Measurements from ENCODE around the gene CYP27A1.
"Not testable (repeated sequence)": the region's sequence is repeated elsewhere in the genome, so short reads cannot be mapped to it uniquely, and the experiment has no call there.

Gene CYP27A1

GRCh38 chr2:218756599-218757377 is 25.2 kb upstream of the CYP27A1 start:
- Histone ChIP-seq H4K20me1 (ENCODE audit: insufficient read depth, low read length) (no peaks in the 10 kb centered on the region), H3K4me2 (ENCODE audit: low read length) (no peak overlapping the region), H3K27me3 (ENCODE audit: insufficient read depth, low read length) (no peaks in the 10 kb centered on the region), H3F3A (ENCODE audit: insufficient read depth, low read length) (no peaks in the 10 kb centered on the region), H3K9me2 (ENCODE audit: low read depth, low read length) (no peaks in the 10 kb centered on the region), H3K79me2 (ENCODE audit: insufficient read depth, low read length) (no peaks in the 10 kb centered on the region), H3K36me3 (ENCODE audit: insufficient read depth, low read length) (peaks cover 56% of the 10 kb centered on the region), H3K4me3 (ENCODE audit: low read depth, low read length, poor library complexity, severe bottlenecking) (no peak overlapping the region), H3K9me3 (ENCODE audit: low read length) (no peaks in the 10 kb centered on the region), H2AFZ (ENCODE audit: low read length) (no peak overlapping the region), H3K4me1 (ENCODE audit: insufficient read depth, low read length, severe bottlenecking) (no peaks in the 10 kb centered on the region), H3K27ac (ENCODE audit: low read depth, low read length, poor library complexity, severe bottlenecking) (no peak overlapping the region), H3K9ac (ENCODE audit: low read length) (no peak overlapping the region)
- TF ChIP-seq CTCF (IDR thresholded peaks at IDR 0.05; ENCODE audit: low read length) (no peak), EZH2 (IDR thresholded peaks at IDR 0.05; ENCODE audit: borderline replicate concordance, low read length) (no peak)

GRCh38 chr2:218761795-218762194 is 20.2 kb upstream of the CYP27A1 start:
- H3F3A ChIP-seq (ENCODE audit: insufficient read depth, low read length), result no peaks in the 10 kb centered on the region
- TF ChIP-seq EZH2 (IDR thresholded peaks at IDR 0.05; ENCODE audit: borderline replicate concordance, low read length) (no peak), CTCF (IDR thresholded peaks at IDR 0.05; ENCODE audit: low read length) (no peak)
- no peak overlapping the region for H3K4me2 ChIP-seq (ENCODE audit: low read length)
- no peaks in the 10 kb centered on the region for H3K9me3 ChIP-seq (ENCODE audit: low read length)
- H2AFZ ChIP-seq (ENCODE audit: low read length), result no peak overlapping the region
- H3K79me2 ChIP-seq (ENCODE audit: insufficient read depth, low read length), result no peaks in the 10 kb centered on the region
- no peak overlapping the region for H3K9ac ChIP-seq (ENCODE audit: low read length)
- H3K27ac ChIP-seq (ENCODE audit: low read depth, low read length, poor library complexity, severe bottlenecking), result no peak overlapping the region
- no peaks in the 10 kb centered on the region for H3K27me3 ChIP-seq (ENCODE audit: insufficient read depth, low read length)
- H4K20me1 ChIP-seq (ENCODE audit: insufficient read depth, low read length), result no peaks in the 10 kb centered on the region
- H3K36me3 ChIP-seq (ENCODE audit: insufficient read depth, low read length), result 0 out of 2 replicates have a peak, but pooled peaks cover 9% of the 10 kb centered on the region
- H3K4me1 ChIP-seq (ENCODE audit: insufficient read depth, low read length, severe bottlenecking), result no peaks in the 10 kb centered on the region
- H3K9me2 ChIP-seq (ENCODE audit: low read depth, low read length), result no peaks in the 10 kb centered on the region
- H3K4me3 ChIP-seq (ENCODE audit: low read depth, low read length, poor library complexity, severe bottlenecking), result no peak overlapping the region

- H3K79me2 ChIP-seq (ENCODE audit: insufficient read depth, low read length); H3K36me3 ChIP-seq (ENCODE audit: insufficient read depth, low read length); H3F3A ChIP-seq (ENCODE audit: insufficient read depth, low read length); H4K20me1 ChIP-seq (ENCODE audit: insufficient read depth, low read length); H3K9me3 ChIP-seq (ENCODE audit: low read length); H3K4me2 ChIP-seq (ENCODE audit: low read length); H3K9ac ChIP-seq (ENCODE audit: low read length); H3K4me1 ChIP-seq (ENCODE audit: insufficient read depth, low read length, severe bottlenecking); H3K4me3 ChIP-seq (ENCODE audit: low read depth, low read length, poor library complexity, severe bottlenecking); H2AFZ ChIP-seq (ENCODE audit: low read length); H3K9me2 ChIP-seq (ENCODE audit: low read depth, low read length); H3K27me3 ChIP-seq (ENCODE audit: insufficient read depth, low read length); H3K27ac ChIP-seq (ENCODE audit: low read depth, low read length, poor library complexity, severe bottlenecking): not testable (repeated sequence)
Measured at GRCh38 chr2:218772759-218773158, 9.2 kb upstream of the CYP27A1 start.

GRCh38 chr2:218773881-218774280 is 8.1 kb upstream of the CYP27A1 start:
- Histone ChIP-seq H3K4me2 (ENCODE audit: low read length) (no peak overlapping the region), H3K4me1 (ENCODE audit: insufficient read depth, low read length, severe bottlenecking) (no peaks in the 10 kb centered on the region), H3K27me3 (ENCODE audit: insufficient read depth, low read length) (no peaks in the 10 kb centered on the region; the same call in 1 of the 2 replicates), H3K36me3 (ENCODE audit: insufficient read depth, low read length) (no peaks in the 10 kb centered on the region), H4K20me1 (ENCODE audit: insufficient read depth, low read length) (no peaks in the 10 kb centered on the region), H3K9ac (ENCODE audit: low read length) (no peak overlapping the region), H3K9me2 (ENCODE audit: low read depth, low read length) (no peaks in the 10 kb centered on the region), H3F3A (ENCODE audit: insufficient read depth, low read length) (no peaks in the 10 kb centered on the region), H3K27ac (ENCODE audit: low read depth, low read length, poor library complexity, severe bottlenecking) (no peak overlapping the region), H3K9me3 (ENCODE audit: low read length) (no peaks in the 10 kb centered on the region), H3K4me3 (ENCODE audit: low read depth, low read length, poor library complexity, severe bottlenecking) (no peak overlapping the region), H3K79me2 (ENCODE audit: insufficient read depth, low read length) (no peaks in the 10 kb centered on the region), H2AFZ (ENCODE audit: low read length) (no peak overlapping the region)
- TF ChIP-seq CTCF (IDR thresholded peaks at IDR 0.05; ENCODE audit: low read length) (no peak), EZH2 (IDR thresholded peaks at IDR 0.05; ENCODE audit: borderline replicate concordance, low read length) (no peak)
